ENCODE measurements around the gene PFAS. TPM values are rescaled to one million over a fixed set of nuclear protein-coding genes. Genes with fewer than 3 reads are reported as not detected.
A peak's percentile ranks its signal among the peaks of the same experiment; 100 is the strongest.

Gene PFAS
- total and polyA plus RNA-seq, 2 of the 8 experiments (the other 6 are each of a cell fraction or from before 2014, with no cell fraction given): 88.4 to 248 TPM

GRCh38 chr17:8210761-8211458, 38.2 kb upstream of the PFAS start:
- Histone ChIP-seq H4K5ac (ENCODE audit: insufficient read length, low read depth, low read length) (no peak overlapping the region), H3K79me2 (ENCODE audit: control insufficient read depth in 1 of 2, insufficient read depth in 2 of 2, low read length in 2 of 2) (peaks cover 3 to 16% of the 10 kb centered on the region in 2 experiments), H3K23ac (ENCODE audit: insufficient read length) (no peak overlapping the region), H4K8ac (ENCODE audit: extremely low read depth, insufficient read depth, low read length) (no peak overlapping the region), H2BK120ac (replicated peaks; ENCODE audit: low read depth, low read length) (no peak overlapping the region), H3K4me1 (replicated peaks in 1 of 4; ENCODE audit: control insufficient read depth in 3 of 4, insufficient read depth in 4 of 4, low read length in 3 of 4) (peaks cover 0 to 4% (median under 1%) of the 10 kb centered on the region in 4 experiments; a peak in 2 of 7 replicates), H3K4me2 (ENCODE audit: insufficient read depth in 1 of 2, low read depth in 2 of 2, low read length in 2 of 2) (peak overlapping the region; percentile 62 to 89), H3K36me3 (ENCODE audit: control insufficient read depth in 2 of 4, insufficient read depth in 4 of 4, low read length in 3 of 4) (peaks cover 10 to 18% (median 14%) of the 10 kb centered on the region in 4 experiments; a peak in 7 of 8 replicates), H4K20me1 (replicated peaks in 1 of 2; ENCODE audit: control insufficient read depth in 1 of 2, insufficient read depth in 2 of 2, low read length in 2 of 2) (peaks cover 0 to 5% of the 10 kb centered on the region in 2 experiments), H2BK15ac (ENCODE audit: low read length) (peak overlapping the region; percentile 81; the same call in 1 of the 2 replicates), H3K4ac (replicated peaks; ENCODE audit: insufficient read length, low read depth, low read length) (peak overlapping the region; percentile 71), H2BK20ac (ENCODE audit: low read length) (no peak overlapping the region), H4K91ac (replicated peaks; ENCODE audit: insufficient read length, low read length) (no peak overlapping the region), H2AFZ (ENCODE audit: low read length) (no peak overlapping the region), H3K79me1 (ENCODE audit: low read depth, low read length) (0 out of 2 replicates have a peak, but pooled peaks cover 2% of the 10 kb centered on the region), H3K4me3 (ENCODE audit: extremely low read depth in 1 of 4, insufficient read depth in 2 of 4, low read depth in 3 of 4, low read length in 4 of 4) (peak overlapping the region; percentile 67 to 93 (median 80)), H3K9me3 (ENCODE audit: insufficient read depth in 2 of 2, low read depth in 1 of 2, low read length in 1 of 2) (no peaks in the 10 kb centered on the region), H3K27me3 (replicated peaks in 1 of 4; ENCODE audit: control insufficient read depth in 3 of 4, extremely low read depth in 1 of 4, insufficient read depth in 3 of 4, low read length in 3 of 4) (no peaks in the 10 kb centered on the region), H3K14ac (ENCODE audit: insufficient read length) (no peak overlapping the region), H3K18ac (ENCODE audit: extremely low read depth, low read length) (no peak overlapping the region), H2AK5ac (ENCODE audit: low read depth, low read length) (no peak overlapping the region), H3K23me2 (ENCODE audit: low read depth, low read length) (peaks cover 4% of the 10 kb centered on the region), H3K56ac (replicated peaks; ENCODE audit: insufficient read length, low read depth, low read length) (no peak overlapping the region), H2BK5ac (ENCODE audit: low read depth, low read length) (no peak overlapping the region; the same call in 1 of the 2 replicates), H2BK12ac (ENCODE audit: low read depth, low read length) (no peak overlapping the region), H3K9ac (replicated peaks in 1 of 4; ENCODE audit: extremely low read depth in 1 of 4, low read depth in 3 of 4, low read length in 3 of 4) (peak overlapping the region in 3 of 4 experiments; percentile 50 to 84 (median 81); a peak in 4 of 7 replicates), H3K27ac (ENCODE audit: low read depth, low read length) (peak overlapping the region; percentile 27; the same call in 1 of the 2 replicates)
- ChIA-PET POLR2A (ENCODE audit: partially characterized antibody) (interaction anchor here (0.7 to 19.6 kb wide), 20 partner anchors 12 to 257 kb away, joined by 3 to 373 read pairs (median 6); partner anchors contain the start of genes BORCS6, KRABD2, PFAS and RANGRF), CTCF (ENCODE audit: partially characterized antibody) (interaction anchor here (0.5 to 1.9 kb wide), 7 partner anchors 9 to 118 kb away, joined by 3 to 4 read pairs (median 3); no protein-coding TSS in a partner anchor)
- DNase-seq (ENCODE audit: low read depth in 1 of 2, low spot score in 2 of 2): peak in 1 of 2 experiments; percentile 63
- no peak for FAIRE-seq
- WGBS, 2 experiments (ENCODE audit: extremely low coverage in 1 of 2, insufficient coverage in 1 of 2, insufficient read length in 1 of 2, insufficient replicate concordance in 2 of 2, low coverage in 1 of 2, low lambda C conversion rate in 2 of 2, missing lambda C conversion rate in 1 of 2): 32% methylated on average over 22 of the region's 22 CpGs; no CpG with 5 or more reads in 1 of the 2 experiments
- TF ChIP-seq ATF3 (IDR thresholded peaks at IDR 0.05; ENCODE audit: insufficient read depth, low read depth, low read length) (no peak), HDAC6 (IDR thresholded peaks at IDR 0.05; ENCODE audit: low read depth, low read length) (no peak), TEAD4 (IDR thresholded peaks at IDR 0.05; ENCODE audit: low read depth, low read length) (no peak), SUZ12 (IDR thresholded peaks at IDR 0.05; ENCODE audit: low read length) (no peak), RXRA (IDR thresholded peaks at IDR 0.05; ENCODE audit: insufficient read depth, low read depth, low read length) (no peak), GTF2F1 (IDR thresholded peaks at IDR 0.05; ENCODE audit: borderline replicate concordance, low read depth, low read length) (no peak), SIN3A (conservative IDR thresholded peaks at IDR 0.05 in 1 of 2, IDR thresholded peaks at IDR 0.05 in 1 of 2; ENCODE audit: low read depth in 1 of 2, low read length in 2 of 2) (no peak), KDM4A (IDR thresholded peaks at IDR 0.05; ENCODE audit: low read depth, low read length, severe bottlenecking) (no peak), E2F6 (IDR thresholded peaks at IDR 0.05) (no peak), SIRT6 (IDR thresholded peaks at IDR 0.05; ENCODE audit: low read length) (no peak)
